Activated naive CD4-positive, alpha-beta T cell treated with anti-CD3 and anti-CD28 coated beads, Interleukin-2, amount 50 U/mL, for 72 hours (primary cell): ENCODE results near the gene ADARB1. TPM values are rescaled to one million over a fixed set of nuclear protein-coding genes. Genes with fewer than 3 reads are reported as not detected.
"Not testable (repeated sequence)": the region's sequence is repeated elsewhere in the genome, so short reads cannot be mapped to it uniquely, and the experiment has no call there.

Experiments
- ATAC-seq, 2 donors: fragments of 150-1000 bp; cut with Tn5 transposase; 2 replicates each; pipeline ENCODE4 v1.10.0; 2021; ENCODE audit warnings: mild to moderate bottlenecking in 2 of 2, moderate library complexity in 2 of 2
- DNase-seq, 2 donors: peaks; one replicate each; pipeline ENCODE4 v3.0.0; 2021 to 2022; ENCODE audit warnings: low spot score in 2 of 2
- H3K27ac Mint-ChIP-seq, 2 donors: one replicate each; pipeline ENCODE4 v1.8.0; 2022; ENCODE audit warnings: mild to moderate bottlenecking in 2 of 2, mixed read lengths in 2 of 2
- H3K36me3 Mint-ChIP-seq, 2 donors: one replicate each; pipeline ENCODE4 v1.8.0; 2022; ENCODE audit warnings: mixed read lengths in 2 of 2
- H3K9me3 Mint-ChIP-seq, 2 donors: one replicate each; pipeline ENCODE4 v1.8.0; 2022; ENCODE audit warnings: mixed read lengths in 2 of 2
- total RNA-seq, 2 donors: library from RNA; stranded (reverse); gene quantifications; one replicate each; pipeline ENCODE4 v1.2.3, GENCODE V29; 2022

The ADARB1 gene, protein sequence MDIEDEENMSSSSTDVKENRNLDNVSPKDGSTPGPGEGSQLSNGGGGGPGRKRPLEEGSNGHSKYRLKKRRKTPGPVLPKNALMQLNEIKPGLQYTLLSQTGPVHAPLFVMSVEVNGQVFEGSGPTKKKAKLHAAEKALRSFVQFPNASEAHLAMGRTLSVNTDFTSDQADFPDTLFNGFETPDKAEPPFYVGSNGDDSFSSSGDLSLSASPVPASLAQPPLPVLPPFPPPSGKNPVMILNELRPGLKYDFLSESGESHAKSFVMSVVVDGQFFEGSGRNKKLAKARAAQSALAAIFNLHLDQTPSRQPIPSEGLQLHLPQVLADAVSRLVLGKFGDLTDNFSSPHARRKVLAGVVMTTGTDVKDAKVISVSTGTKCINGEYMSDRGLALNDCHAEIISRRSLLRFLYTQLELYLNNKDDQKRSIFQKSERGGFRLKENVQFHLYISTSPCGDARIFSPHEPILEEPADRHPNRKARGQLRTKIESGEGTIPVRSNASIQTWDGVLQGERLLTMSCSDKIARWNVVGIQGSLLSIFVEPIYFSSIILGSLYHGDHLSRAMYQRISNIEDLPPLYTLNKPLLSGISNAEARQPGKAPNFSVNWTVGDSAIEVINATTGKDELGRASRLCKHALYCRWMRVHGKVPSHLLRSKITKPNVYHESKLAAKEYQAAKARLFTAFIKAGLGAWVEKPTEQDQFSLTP
- total RNA-seq = 10 to 100 TPM; 24.4 to 37.4 TPM

DNA sequence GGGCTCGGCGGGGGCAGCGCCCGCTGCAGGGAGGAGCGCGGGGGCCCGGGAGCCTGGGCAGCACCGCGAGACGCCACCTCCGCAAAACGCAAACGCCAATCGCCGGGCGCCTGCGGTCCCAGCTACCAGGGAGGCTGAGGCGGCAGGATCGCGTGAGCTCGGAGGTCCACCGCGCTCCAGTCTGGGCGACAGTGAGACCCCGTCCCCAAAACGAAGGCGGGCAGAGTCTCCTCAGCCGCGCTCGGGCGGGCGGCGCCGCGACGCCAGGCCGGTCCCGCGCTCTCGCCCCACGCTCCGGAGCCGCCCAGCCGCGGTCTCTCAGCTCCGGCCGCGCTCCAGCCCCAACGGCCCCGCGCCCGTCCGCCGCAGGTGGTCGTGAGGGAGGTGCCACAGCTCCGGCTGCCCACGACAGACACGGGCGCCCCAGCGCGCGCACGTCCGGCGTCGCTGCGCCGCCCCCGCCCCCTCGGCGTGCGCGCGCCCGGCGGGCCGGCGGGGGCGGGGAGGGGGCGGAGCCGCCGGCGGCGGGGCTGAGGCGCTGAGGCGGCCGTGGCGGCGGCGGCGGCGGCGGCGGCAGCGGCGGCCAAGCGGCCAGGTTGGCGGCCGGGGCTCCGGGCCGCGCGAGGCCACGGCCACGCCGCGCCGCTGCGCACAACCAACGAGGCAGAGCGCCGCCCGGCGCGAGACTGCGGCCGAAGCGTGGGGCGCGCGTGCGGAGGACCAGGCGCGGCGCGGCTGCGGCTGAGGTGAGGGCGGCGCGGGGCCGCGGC lies at the start of gene ADARB1:
ADARB1 (plus strand) TSS at position 533 of the 770 bp plus-strand sequence. CDS start 97,077 bp downstream, outside the sequence.
- H3K9me3 Mint-ChIP-seq = no peaks in the 10 kb centered on the region

GRCh38 chr21:45026066-45026745 lies 48.2 kb upstream of the ADARB1 start:
- Mint-ChIP-seq H3K36me3 (peaks cover 4 to 5% of the 10 kb centered on the region in 2 donors), H3K27ac (no peak overlapping the region), H3K9me3 (peaks cover 7 to 12% of the 10 kb centered on the region in 2 donors)
- DNase-seq = no peak
- no peak for ATAC-seq

More for the DNA sequence above, at the start of gene ADARB1:
- peak; percentile 71 to 80 for DNase-seq
- Mint-ChIP-seq H3K27ac (peak within 1 kb of the TSS; percentile 84 to 98), H3K36me3 (peaks cover 0 to 11% of the 10 kb centered on the region in 2 donors)
- ATAC-seq = peak; percentile 55 to 69

GRCh38 chr21:45026826-45027225 lies 47.6 kb upstream of the ADARB1 start:
- DNase-seq = no peak
- peaks cover 4 to 5% of the 10 kb centered on the region in 2 donors for H3K36me3 Mint-ChIP-seq
- H3K27ac Mint-ChIP-seq = no peak overlapping the region
- peaks cover 7 to 12% of the 10 kb centered on the region in 2 donors for H3K9me3 Mint-ChIP-seq
- no peak for ATAC-seq

DNA sequence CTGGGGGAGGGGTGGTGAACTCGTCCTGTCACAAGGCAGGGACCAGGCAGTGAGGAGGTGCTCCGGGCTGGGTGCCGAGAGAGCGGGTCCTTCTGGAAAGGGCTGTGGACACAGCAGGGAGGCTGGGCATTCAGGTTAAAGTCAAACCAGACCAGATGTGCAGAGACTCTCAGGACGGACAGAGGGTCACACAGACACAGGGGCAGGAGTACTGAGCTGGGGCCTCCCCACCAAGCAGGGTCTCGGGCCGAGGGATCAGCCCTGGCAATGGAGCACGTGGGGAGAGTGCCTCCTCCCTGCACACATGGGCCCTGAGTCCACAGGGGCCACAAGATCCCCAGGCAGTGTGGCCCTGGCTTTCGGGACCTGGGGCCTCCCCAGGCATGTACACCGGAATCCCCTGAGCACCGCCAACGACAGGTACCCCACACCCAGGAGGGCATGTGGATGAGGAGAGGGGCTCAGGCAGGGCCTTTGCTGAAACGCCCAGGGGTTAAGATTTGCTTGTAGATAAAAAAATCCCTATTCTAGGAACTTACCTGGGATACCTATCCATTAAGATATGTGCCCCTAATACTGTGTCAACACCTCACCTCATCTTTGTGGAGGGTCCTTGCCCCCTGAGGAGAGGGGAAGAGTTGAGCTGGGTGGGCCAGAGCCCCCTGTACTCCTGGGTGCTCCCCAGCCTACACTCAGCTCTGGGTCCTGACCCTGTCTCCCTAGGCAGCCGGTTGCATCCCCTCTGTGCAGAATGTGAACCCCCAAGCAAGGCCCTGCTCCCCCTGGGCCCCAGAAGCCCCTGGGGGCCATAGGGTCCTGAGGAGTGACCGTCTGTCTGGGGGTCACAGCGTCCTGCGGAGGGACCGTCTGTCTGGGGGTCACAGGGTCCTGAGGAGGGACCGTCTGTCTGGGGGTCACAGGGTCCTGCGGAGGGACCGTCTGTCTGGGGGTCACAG lies 46.9 kb upstream of the ADARB1 start:
- Mint-ChIP-seq H3K9me3 (peaks cover 7 to 12% of the 10 kb centered on the region in 2 donors), H3K36me3 (peaks cover 4 to 5% of the 10 kb centered on the region in 2 donors), H3K27ac (no peak overlapping the region)
- DNase-seq (no peak), ATAC-seq (no peak)

GRCh38 chr21:45028645-45029044 lies 45.7 kb upstream of the ADARB1 start:
- DNase-seq, H3K27ac Mint-ChIP-seq, ATAC-seq, H3K36me3 Mint-ChIP-seq, H3K9me3 Mint-ChIP-seq: not testable (repeated sequence)

GRCh38 chr21:45029298-45029947 lies 45.0 kb upstream of the ADARB1 start:
- no peak for DNase-seq
- no peak for ATAC-seq
- H3K36me3 Mint-ChIP-seq = no peaks in the 10 kb centered on the region

DNA sequence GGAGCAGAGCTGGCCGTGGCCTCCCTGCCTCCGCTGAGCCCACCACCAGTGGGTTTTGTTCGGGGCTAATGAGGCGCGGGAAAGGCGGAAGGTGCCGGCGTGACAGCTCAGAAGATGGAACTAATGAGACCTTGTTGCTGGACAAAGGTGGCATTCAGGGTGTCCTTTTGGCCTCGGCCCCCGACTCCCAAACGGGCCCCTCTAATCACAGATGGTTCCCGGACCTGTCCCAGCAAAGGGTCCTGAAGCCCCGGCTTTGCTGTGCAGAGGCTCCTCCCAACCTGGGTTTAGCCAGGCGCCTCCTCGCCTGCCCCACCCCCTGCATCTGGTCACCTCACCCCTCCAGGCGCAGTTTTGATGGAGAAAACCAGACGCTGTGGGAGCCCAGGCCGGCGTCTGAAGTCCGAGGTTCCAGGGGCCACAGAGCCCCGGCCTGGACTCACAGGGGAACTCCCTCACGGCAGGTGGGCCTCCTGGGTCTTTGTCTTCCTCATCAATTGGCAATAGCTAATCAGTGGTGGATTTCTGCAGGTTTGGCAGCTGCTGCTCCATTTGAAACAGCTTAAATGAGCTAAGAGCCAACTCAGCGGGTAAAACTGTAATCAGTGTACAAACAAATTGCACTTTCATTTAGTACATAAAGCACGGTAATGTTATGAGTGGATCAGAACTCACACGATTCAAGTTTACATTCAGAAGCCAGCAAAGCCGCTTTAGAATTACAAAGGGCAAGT lies 44.3 kb upstream of the ADARB1 start:
- no peak for ATAC-seq
- no peaks in the 10 kb centered on the region for H3K9me3 Mint-ChIP-seq

More at GRCh38 chr21:45029298-45029947, 45.0 kb upstream of the ADARB1 start:
- H3K27ac Mint-ChIP-seq = no peak overlapping the region
- H3K9me3 Mint-ChIP-seq = peaks cover 2 to 5% of the 10 kb centered on the region in 2 donors

DNA sequence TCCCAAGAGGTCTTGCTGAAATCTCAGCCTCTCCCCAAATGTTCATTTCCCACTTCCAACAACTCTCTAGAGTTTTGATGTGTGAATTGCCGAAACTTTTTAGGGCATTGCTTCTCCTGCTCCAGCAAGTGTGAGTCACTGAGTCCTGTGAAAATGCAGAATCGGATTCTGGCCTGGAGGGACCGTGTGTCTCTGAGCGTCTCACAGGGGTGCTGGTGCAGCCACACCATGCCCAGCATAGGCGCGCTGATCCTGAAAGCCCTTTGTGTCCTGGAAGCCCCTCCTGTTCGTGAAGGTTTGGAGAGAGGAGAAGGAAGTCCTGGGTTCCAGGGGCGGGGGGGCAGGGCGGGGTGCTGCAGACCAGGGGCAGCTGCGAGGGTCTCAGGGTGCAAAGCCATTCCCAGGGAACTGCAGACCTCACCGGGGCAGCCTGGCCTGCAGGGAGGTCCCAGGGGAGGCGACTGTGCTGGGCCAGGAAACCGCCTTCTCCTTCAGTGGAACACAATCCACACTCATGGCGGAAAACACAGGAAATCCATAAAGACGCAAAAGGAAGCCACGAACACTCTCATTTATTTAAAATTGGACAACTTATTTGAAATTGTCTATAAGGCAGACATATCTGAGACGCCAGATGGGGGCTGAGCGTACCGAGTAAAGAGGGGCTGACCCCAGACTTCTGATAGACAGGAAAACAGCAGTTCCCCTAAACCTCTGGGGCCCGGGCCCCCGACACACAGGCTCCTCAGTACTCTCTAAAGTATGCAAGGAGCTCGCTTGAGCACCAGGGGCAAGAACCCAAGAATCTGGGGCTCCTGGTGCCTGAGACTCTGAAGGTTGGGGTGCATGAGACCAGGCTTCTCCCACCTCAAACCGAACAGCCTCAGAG lies 43.5 kb upstream of the ADARB1 start:
- no peak for ATAC-seq
- peaks cover 0 to 5% of the 10 kb centered on the region in 2 donors for H3K36me3 Mint-ChIP-seq
- peaks cover 5 to 6% of the 10 kb centered on the region in 2 donors for H3K9me3 Mint-ChIP-seq
- no peak for DNase-seq
- H3K27ac Mint-ChIP-seq = peak overlapping the region in 1 of 2 donors; percentile 56

More for the DNA sequence above, 44.3 kb upstream of the ADARB1 start:
- Mint-ChIP-seq H3K36me3 (no peaks in the 10 kb centered on the region), H3K27ac (no peak overlapping the region)
- no peak for DNase-seq

DNA sequence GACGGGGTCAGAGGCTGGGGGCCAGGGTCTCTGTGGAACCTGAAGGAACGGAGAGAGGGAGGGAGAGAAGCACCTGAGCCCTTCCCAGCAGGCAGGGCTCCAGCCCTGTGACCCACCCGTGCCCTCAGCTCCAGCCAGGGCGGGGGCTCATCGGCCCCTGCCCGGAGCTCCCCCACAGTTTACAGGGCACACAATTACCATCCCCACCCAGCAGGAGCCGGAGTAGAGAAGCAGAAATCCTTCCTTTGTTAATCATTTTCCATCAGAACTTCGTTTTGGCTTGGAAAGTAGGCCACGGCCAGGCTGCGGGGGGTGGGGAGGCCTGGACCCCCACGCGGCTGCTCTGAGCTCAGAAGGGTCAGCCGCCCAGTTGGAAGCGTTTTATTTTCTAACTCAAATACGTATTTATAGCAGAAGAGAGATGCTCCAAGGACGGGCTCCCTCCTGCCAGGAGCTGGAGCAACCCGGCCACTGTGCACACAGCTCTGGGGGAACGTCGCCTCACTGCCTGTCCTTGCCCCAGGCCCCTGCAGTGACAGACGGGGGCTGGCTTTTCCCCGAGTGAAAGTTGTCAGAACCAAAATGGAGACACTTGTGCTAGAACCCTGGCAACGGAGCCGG lies 42.7 kb upstream of the ADARB1 start:
- Mint-ChIP-seq H3K36me3 (peaks cover 1 to 10% of the 10 kb centered on the region in 2 donors), H3K9me3 (peaks cover 10 to 13% of the 10 kb centered on the region in 2 donors), H3K27ac (no peak overlapping the region)
- no peak for DNase-seq
- ATAC-seq = no peak

- H3K9me3 Mint-ChIP-seq = peaks cover 16 to 19% of the 10 kb centered on the region in 2 donors
- no peak overlapping the region for H3K27ac Mint-ChIP-seq
- no peak for DNase-seq
- no peak for ATAC-seq
- peaks cover 7 to 16% of the 10 kb centered on the region in 2 donors for H3K36me3 Mint-ChIP-seq
Measured at GRCh38 chr21:45032332-45032731, 42.0 kb upstream of the ADARB1 start.

- no peak for DNase-seq
- Mint-ChIP-seq H3K27ac (no peak overlapping the region), H3K9me3 (peaks cover 16 to 19% of the 10 kb centered on the region in 2 donors), H3K36me3 (peaks cover 7 to 16% of the 10 kb centered on the region in 2 donors)
- ATAC-seq = no peak
Measured at GRCh38 chr21:45032977-45033710, 41.2 kb upstream of the ADARB1 start.

DNA sequence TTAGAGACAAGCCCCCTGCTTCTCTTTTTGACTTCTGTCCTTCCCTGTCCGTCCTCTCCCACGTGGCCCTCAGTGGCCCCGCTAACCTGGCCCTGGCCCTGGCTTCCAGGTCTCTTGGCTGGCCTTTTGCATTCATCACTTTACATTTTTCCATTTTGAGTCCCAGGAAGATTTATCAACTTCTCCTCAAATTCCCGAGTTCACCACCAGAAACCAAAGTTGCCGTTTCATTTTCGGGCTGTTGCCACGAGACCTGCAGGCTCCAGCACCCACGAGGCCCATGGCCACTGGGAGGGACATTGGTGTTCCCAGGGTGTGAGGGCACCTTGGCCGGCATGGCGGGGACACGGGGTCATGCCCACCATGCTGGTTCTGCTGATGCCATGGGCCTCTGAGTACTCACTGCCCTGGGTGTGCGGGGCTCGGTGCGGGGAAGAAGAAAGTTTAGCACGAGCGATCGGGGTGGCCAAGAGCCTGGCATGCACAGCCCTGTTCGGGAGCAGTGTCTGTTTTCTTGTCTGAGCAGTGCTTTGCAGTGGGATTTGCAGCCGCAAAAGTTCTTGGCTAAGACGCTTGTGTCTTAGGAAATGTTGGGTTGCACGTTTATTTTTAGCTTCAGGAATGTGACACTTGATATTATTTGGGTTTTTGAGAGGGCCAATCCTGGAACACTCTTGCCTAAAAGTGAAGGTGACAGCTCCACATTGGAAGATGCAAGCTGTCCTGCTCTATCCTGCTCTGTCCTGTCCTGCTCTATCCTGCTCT lies 40.4 kb upstream of the ADARB1 start:
- H3K36me3 Mint-ChIP-seq = peaks cover 7 to 16% of the 10 kb centered on the region in 2 donors
- no peak overlapping the region for H3K27ac Mint-ChIP-seq
- no peak for DNase-seq
- no peak for ATAC-seq
- H3K9me3 Mint-ChIP-seq = peaks cover 16 to 19% of the 10 kb centered on the region in 2 donors
